ENCODE data around the gene ANGPTL2.

- TF ChIP-seq CTCF (IDR thresholded peaks at IDR 0.05; ENCODE audit: poor library complexity) (no peak), EZH2 (IDR thresholded peaks at IDR 0.05; ENCODE audit: borderline replicate concordance) (no peak), EZH2phosphoT487 (IDR thresholded peaks at IDR 0.05; ENCODE audit: low read depth, severe bottlenecking, unreplicated experiment) (no peak)
Observed at GRCh38 chr9:127169575-127169883, 47.1 kb upstream of the ANGPTL2 start.
